ENCODE data around the gene EDAR.

DNA sequence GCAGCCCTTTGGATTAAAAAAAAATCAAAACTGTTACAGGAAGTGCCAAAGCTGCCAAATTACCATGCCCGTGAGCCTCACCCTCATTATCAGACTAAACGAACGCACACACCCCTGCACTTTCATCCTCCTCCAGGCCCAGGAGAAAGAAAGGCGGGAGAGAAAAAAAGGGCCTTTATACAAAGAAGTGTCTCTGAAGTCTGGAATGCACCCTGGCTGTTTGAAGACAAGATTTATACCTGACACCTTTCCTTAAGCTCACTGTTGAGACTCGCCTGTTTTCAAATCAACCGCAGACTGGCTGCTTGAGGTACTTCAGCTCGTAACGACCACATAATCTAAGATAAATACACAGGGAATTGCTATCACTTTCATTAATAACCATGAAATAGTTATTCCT is 31.0 kb downstream of the EDAR start:
- TF ChIP-seq, protein P1, sequence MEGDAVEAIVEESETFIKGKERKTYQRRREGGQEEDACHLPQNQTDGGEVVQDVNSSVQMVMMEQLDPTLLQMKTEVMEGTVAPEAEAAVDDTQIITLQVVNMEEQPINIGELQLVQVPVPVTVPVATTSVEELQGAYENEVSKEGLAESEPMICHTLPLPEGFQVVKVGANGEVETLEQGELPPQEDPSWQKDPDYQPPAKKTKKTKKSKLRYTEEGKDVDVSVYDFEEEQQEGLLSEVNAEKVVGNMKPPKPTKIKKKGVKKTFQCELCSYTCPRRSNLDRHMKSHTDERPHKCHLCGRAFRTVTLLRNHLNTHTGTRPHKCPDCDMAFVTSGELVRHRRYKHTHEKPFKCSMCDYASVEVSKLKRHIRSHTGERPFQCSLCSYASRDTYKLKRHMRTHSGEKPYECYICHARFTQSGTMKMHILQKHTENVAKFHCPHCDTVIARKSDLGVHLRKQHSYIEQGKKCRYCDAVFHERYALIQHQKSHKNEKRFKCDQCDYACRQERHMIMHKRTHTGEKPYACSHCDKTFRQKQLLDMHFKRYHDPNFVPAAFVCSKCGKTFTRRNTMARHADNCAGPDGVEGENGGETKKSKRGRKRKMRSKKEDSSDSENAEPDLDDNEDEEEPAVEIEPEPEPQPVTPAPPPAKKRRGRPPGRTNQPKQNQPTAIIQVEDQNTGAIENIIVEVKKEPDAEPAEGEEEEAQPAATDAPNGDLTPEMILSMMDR (IDR thresholded peaks at IDR 0.05), result no peak
- no peak for TF ChIP-seq POLR2A (IDR thresholded peaks at IDR 0.05)
